RWPE1 (cell line): ENCODE results near the gene SLC11A2.
A peak's percentile ranks its signal among the peaks of the same experiment; 100 is the strongest.
"Not testable (repeated sequence)": the region's sequence is repeated elsewhere in the genome, so short reads cannot be mapped to it uniquely, and the experiment has no call there.

Experiments used
- CTCF ChIA-PET: fragments of 350-600 bp; sonication (Branson Sonifier 250); formaldehyde crosslinking; extraction: SDS; loops from one replicate; lab custom pipeline; 2021; lab: Yijun Ruan, JAX
- POLR2A ChIA-PET: fragments of 400-600 bp; formaldehyde crosslinking; extraction: SDS; loops from one replicate; lab custom pipeline; 2020; ENCODE audit warnings: antibody characterized with exemption; ENCODE audit not compliant: low non-redundant PET; lab: Yijun Ruan, JAX
- DNase-seq: peaks from one replicate; pipeline ENCODE4 v3.0.0; 2012; ENCODE audit warnings: low spot score
- H3K27ac ChIP-seq: fragments of 450-650 bp; 2 replicates; pipeline ENCODE4 v1.5.1; 2017
- CTCF ChIP-seq: fragments of 450-650 bp; conservative IDR thresholded peaks from 2 replicates; pipeline ENCODE4 v1.5.1; 2017; ENCODE audit warnings: low read depth, mild to moderate bottlenecking

SLC11A2 gene

GRCh38 chr12:50934981-50935807 lies 91.0 kb downstream of the SLC11A2 start:
- POLR2A ChIA-PET, result no interaction called here
- peak overlapping the region; percentile 38; the same call in 1 of the 2 replicates for H3K27ac ChIP-seq
- no peak for TF ChIP-seq CTCF
- CTCF ChIA-PET, result interaction anchor here (0.6 kb wide), 1 partner anchor 234 kb away, joined by 8 read pairs; no protein-coding TSS in a partner anchor
- DNase-seq, result no peak

GRCh38 chr12:50934371-50934851 lies 91.8 kb downstream of the SLC11A2 start:
- no peak overlapping the region for H3K27ac ChIP-seq
- POLR2A ChIA-PET, result no interaction called here

GRCh38 chr12:50933459-50934124 lies 92.6 kb downstream of the SLC11A2 start:
- H3K27ac ChIP-seq, result no peak overlapping the region
- ChIA-PET POLR2A (no interaction called here), CTCF (no interaction called here)
- no peak for DNase-seq
- no peak for TF ChIP-seq CTCF

More at GRCh38 chr12:50934371-50934851, 91.8 kb downstream of the SLC11A2 start:
- TF ChIP-seq CTCF, result no peak
- CTCF ChIA-PET, result no interaction called here
- no peak for DNase-seq

- POLR2A ChIA-PET, result no interaction called here
- no peak for TF ChIP-seq CTCF
- CTCF ChIA-PET, result no interaction called here
- no peak overlapping the region for H3K27ac ChIP-seq
- DNase-seq, result no peak
These were observed 93.3 kb downstream of the SLC11A2 start for GRCh38 chr12:50932787-50933280.

- CTCF ChIA-PET, DNase-seq, POLR2A ChIA-PET: not testable (repeated sequence)
These were observed 95.7 kb downstream of the SLC11A2 start for GRCh38 chr12:50930477-50930876.

GRCh38 chr12:50929831-50930230 lies 96.4 kb downstream of the SLC11A2 start:
- no peak overlapping the region for H3K27ac ChIP-seq
- ChIA-PET POLR2A (no interaction called here), CTCF (interaction anchor here (0.7 kb wide), 1 partner anchor 104 kb away, joined by 5 read pairs; no protein-coding TSS in a partner anchor)
- DNase-seq, result no peak
- TF ChIP-seq CTCF, result no peak

More at GRCh38 chr12:50930477-50930876, 95.7 kb downstream of the SLC11A2 start:
- H3K27ac ChIP-seq, result not testable (repeated sequence)
